CD4-positive, alpha-beta T cell (primary cell): Measurements from ENCODE around the gene BIRC5. TPM values are rescaled to one million over a fixed set of nuclear protein-coding genes. Genes with fewer than 3 reads are reported as not detected.

Source experiments
- ATAC-seq: fragments of 200-7000 bp; cut with Tn5 transposase; one replicate; pipeline ENCODE4 v1.10.0; 2022; ENCODE audit warnings: mild to moderate bottlenecking; ENCODE audit not compliant: poor library complexity
- CTCF ChIA-PET: fragments of 350-600 bp; sonication (Branson Sonifier 250); formaldehyde crosslinking; loops from one replicate; lab custom pipeline; 2021; ENCODE audit warnings: antibody characterized with exemption, inconsistent platforms; lab: Charles Lee
- POLR2A ChIA-PET: fragments of 350-600 bp; sonication (Branson Sonifier 250); formaldehyde crosslinking; loops from one replicate; lab custom pipeline; 2021; ENCODE audit warnings: antibody characterized with exemption, inconsistent platforms; lab: Charles Lee
- DNase-seq, 14 experiments: peaks; one replicate each; pipeline ENCODE4 v3.0.0-alpha.2; 2013 to 2020; ENCODE audit warnings: mixed read lengths in 2 of 14
- H3K27ac ChIP-seq, 2 donors: one replicate each; pipeline versions ENCODE4 v1.5.1 to v1.7.0; 2013; ENCODE audit warnings: low read length in 2 of 2, low read depth in 1 of 2, mild to moderate bottlenecking in 1 of 2
- H3K27me3 ChIP-seq, 2 experiments: 1 replicate in 1 of 2; 2 replicates in 1 of 2; pipeline versions ENCODE4 v1.6.1 to v1.7.0; 2013; ENCODE audit warnings: low read length in 2 of 2, control low read depth in 1 of 2, mild to moderate bottlenecking in 1 of 2, moderate library complexity in 1 of 2; ENCODE audit not compliant: insufficient read depth in 2 of 2, control insufficient read depth in 1 of 2
- H3K36me3 ChIP-seq: one replicate; pipeline ENCODE4 v1.6.1; 2013; ENCODE audit warnings: low read length, control low read depth; ENCODE audit not compliant: insufficient read depth
- H3K4me1 ChIP-seq: one replicate; pipeline ENCODE4 v1.6.1; 2013; ENCODE audit warnings: low read length, control low read depth; ENCODE audit not compliant: insufficient read depth
- H3K4me3 ChIP-seq: one replicate; pipeline ENCODE4 v1.5.1; 2013; ENCODE audit warnings: mild to moderate bottlenecking, low read length, moderate library complexity
- H3K9me3 ChIP-seq, 2 experiments: 1 replicate in 1 of 2; 2 replicates in 1 of 2; pipeline versions ENCODE4 v1.6.1 to v1.7.0; 2013; ENCODE audit warnings: low read length in 2 of 2, mild to moderate bottlenecking in 2 of 2, control low read depth in 1 of 2, moderate library complexity in 1 of 2; ENCODE audit not compliant: control insufficient read depth in 1 of 2, insufficient read depth in 1 of 2
- H3K27ac Mint-ChIP-seq: one replicate; pipeline ENCODE4 v1.8.0; 2020; ENCODE audit warnings: mixed read lengths
- H3K27me3 Mint-ChIP-seq: one replicate; pipeline ENCODE4 v1.8.0; 2021; ENCODE audit warnings: mixed read lengths
- H3K36me3 Mint-ChIP-seq: one replicate; pipeline ENCODE4 v1.8.0; 2021; ENCODE audit warnings: low read depth, mixed read lengths
- H3K4me1 Mint-ChIP-seq: one replicate; pipeline ENCODE4 v1.8.0; 2021; ENCODE audit warnings: low read depth, mixed read lengths
- H3K4me3 Mint-ChIP-seq: one replicate; pipeline ENCODE4 v1.8.0; 2020; ENCODE audit warnings: mild to moderate bottlenecking, mixed read lengths
- H3K9me3 Mint-ChIP-seq: one replicate; pipeline ENCODE4 v1.8.0; 2020; ENCODE audit warnings: mixed read lengths
- intact Hi-C, 2 experiments: fragments of 100-400 bp; cut with DNase I in 1 of 2; cut with micrococcal nuclease in 1 of 2; formaldehyde crosslinking; loops; one replicate each; pipeline versions ENCODE4 v1.15.1 to v1.9.0; 2023 to 2025; cut with DNase I, micrococcal nuclease
- total RNA-seq, 174 experiments: library from RNA in 2 of 174; stranded (reverse) in 2 of 174; gene quantifications; one replicate each; pipeline ENCODE4 v1.2.3 and lab custom pipeline; 2021 to 2026
- TF ChIP-seq, protein P1 (sequence below): fragments of 200-600 bp; IDR thresholded peaks from one replicate; pipeline ENCODE4 v1.8.0; 2022; ENCODE audit warnings: antibody characterized with exemption, mild to moderate bottlenecking

Gene BIRC5
- total RNA-seq, 2 experiments from 2014 or later = 0.39 to 0.41 TPM

DNA sequence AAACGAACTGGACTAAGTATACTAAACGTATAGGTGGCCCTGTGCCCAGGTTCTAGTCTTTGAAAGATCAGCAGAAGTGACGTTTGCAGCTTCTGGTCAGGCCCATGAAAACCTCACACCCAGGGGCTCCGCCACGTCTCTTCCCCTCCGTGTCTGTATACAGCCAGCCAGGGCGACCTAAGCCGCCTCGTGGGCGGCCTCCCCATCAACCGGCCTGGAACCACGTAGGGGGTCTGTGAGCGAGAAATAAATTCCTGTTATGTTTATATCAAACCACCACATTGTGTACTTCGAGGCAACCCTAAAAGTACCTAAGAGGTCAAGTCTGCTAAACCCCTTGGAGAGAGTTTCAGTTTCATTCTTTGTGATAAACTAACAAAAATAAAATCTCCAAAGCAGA lies 34.0 kb upstream of the BIRC5 start:
- Histone ChIP-seq H3K27me3 (no peaks in the 10 kb centered on the region), H3K9me3 (no peaks in the 10 kb centered on the region), H3K27ac (no peak overlapping the region), H3K36me3 (no peaks in the 10 kb centered on the region), H3K4me1 (peaks cover 18% of the 10 kb centered on the region), H3K4me3 (no peak overlapping the region)
- H3K9me3 Mint-ChIP-seq = no peaks in the 10 kb centered on the region
- no peak overlapping the region for H3K27ac Mint-ChIP-seq
- intact Hi-C loops = no loop called here
- POLR2A ChIA-PET = no interaction called here
- CTCF ChIA-PET = no interaction called here
- no peak overlapping the region for H3K4me3 Mint-ChIP-seq
- ATAC-seq (no peak), DNase-seq (no peak)
- peaks cover 17% of the 10 kb centered on the region for H3K4me1 Mint-ChIP-seq
- H3K36me3 Mint-ChIP-seq = no peaks in the 10 kb centered on the region
- H3K27me3 Mint-ChIP-seq = no peaks in the 10 kb centered on the region
- TF ChIP-seq, protein P1, sequence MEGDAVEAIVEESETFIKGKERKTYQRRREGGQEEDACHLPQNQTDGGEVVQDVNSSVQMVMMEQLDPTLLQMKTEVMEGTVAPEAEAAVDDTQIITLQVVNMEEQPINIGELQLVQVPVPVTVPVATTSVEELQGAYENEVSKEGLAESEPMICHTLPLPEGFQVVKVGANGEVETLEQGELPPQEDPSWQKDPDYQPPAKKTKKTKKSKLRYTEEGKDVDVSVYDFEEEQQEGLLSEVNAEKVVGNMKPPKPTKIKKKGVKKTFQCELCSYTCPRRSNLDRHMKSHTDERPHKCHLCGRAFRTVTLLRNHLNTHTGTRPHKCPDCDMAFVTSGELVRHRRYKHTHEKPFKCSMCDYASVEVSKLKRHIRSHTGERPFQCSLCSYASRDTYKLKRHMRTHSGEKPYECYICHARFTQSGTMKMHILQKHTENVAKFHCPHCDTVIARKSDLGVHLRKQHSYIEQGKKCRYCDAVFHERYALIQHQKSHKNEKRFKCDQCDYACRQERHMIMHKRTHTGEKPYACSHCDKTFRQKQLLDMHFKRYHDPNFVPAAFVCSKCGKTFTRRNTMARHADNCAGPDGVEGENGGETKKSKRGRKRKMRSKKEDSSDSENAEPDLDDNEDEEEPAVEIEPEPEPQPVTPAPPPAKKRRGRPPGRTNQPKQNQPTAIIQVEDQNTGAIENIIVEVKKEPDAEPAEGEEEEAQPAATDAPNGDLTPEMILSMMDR = no peak

DNA sequence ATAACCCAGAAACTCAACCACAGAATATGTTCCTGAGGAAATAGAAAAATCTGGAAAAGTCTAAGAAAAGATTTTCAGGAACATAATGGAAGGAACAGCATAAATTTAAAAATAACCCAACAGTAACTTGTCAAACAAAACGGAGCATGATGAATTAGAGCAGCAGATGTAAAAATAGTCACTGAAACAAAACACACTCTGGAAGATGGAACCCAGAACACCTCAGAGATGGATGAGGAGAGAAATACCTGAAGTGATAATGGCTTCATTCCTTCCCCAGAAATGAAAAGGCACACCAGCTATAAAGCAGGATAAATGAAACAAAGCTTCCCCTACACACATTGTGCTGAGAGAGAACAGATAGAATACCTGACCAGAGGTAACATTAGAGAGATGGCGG lies 33.5 kb upstream of the BIRC5 start:
- intact Hi-C loops = no loop called here
- no peak for ATAC-seq
- Mint-ChIP-seq H3K4me1 (peaks cover 14% of the 10 kb centered on the region), H3K9me3 (no peaks in the 10 kb centered on the region), H3K27me3 (no peaks in the 10 kb centered on the region), H3K4me3 (no peak overlapping the region), H3K36me3 (no peaks in the 10 kb centered on the region), H3K27ac (no peak overlapping the region)
- POLR2A ChIA-PET = no interaction called here
- Histone ChIP-seq H3K9me3 (no peaks in the 10 kb centered on the region), H3K36me3 (no peaks in the 10 kb centered on the region), H3K4me3 (no peak overlapping the region), H3K27me3 (no peaks in the 10 kb centered on the region), H3K27ac (no peak overlapping the region), H3K4me1 (peaks cover 14% of the 10 kb centered on the region)
- CTCF ChIA-PET = no interaction called here
- TF ChIP-seq, protein P1 = no peak
- DNase-seq = no peak

DNA sequence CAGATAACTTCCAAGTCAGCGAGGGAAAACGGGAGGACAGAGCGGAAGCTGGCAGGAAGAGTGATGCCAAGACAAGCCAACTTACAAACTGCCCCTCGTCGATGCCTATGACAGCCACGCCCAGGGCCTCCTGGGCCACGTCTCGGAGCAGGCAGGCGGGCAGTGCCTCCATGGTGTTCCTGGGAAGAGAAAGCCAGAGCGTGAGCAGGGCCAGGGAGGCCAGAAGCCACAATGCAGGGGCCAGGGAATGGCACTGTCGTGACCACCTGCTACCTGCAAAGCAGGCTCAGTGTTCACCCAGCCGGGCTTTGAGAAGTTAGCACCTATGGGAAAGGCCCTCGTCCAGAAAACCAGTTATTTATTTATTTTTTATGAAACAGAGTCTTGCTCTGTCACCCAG lies 31.5 kb upstream of the BIRC5 start:
- ChIA-PET POLR2A (no interaction called here), CTCF (no interaction called here)
- H3K36me3 ChIP-seq = no peaks in the 10 kb centered on the region
- H3K4me1 ChIP-seq = peaks cover 14% of the 10 kb centered on the region
- H3K4me3 Mint-ChIP-seq = no peak overlapping the region
- TF ChIP-seq, protein P1 = no peak
- no peaks in the 10 kb centered on the region for H3K9me3 ChIP-seq
- ATAC-seq (no peak), DNase-seq (no peak)
- H3K4me3 ChIP-seq = no peak overlapping the region
- H3K9me3 Mint-ChIP-seq = no peaks in the 10 kb centered on the region
- intact Hi-C loops = no loop called here
- H3K27me3 Mint-ChIP-seq = no peaks in the 10 kb centered on the region
- no peaks in the 10 kb centered on the region for H3K27me3 ChIP-seq
- no peak overlapping the region for H3K27ac ChIP-seq
- H3K4me1 Mint-ChIP-seq = peaks cover 11% of the 10 kb centered on the region
- no peaks in the 10 kb centered on the region for H3K36me3 Mint-ChIP-seq
- H3K27ac Mint-ChIP-seq = no peak overlapping the region
